ENCODE measurements around the gene PDCD1. TPM values are rescaled to one million over a fixed set of nuclear protein-coding genes. Genes with fewer than 3 reads are reported as not detected.
"Not testable (repeated sequence)": the region's sequence is repeated elsewhere in the genome, so short reads cannot be mapped to it uniquely, and the experiment has no call there.

The PDCD1 gene
- total RNA-seq, 1 donor from 2014 or later, result 7.3 TPM

GRCh38 chr2:241804326-241805229 is 54.1 kb downstream of the PDCD1 start:
- intact Hi-C loops (cut with micrococcal nuclease), result no loop called here

- intact Hi-C loops (cut with micrococcal nuclease), result no loop called here
These were observed 55.0 kb downstream of the PDCD1 start for GRCh38 chr2:241803387-241804325.

- intact Hi-C loops (cut with micrococcal nuclease), result no loop called here
These were observed 56.0 kb downstream of the PDCD1 start for GRCh38 chr2:241802421-241803318.

GRCh38 chr2:241801611-241802420 is 56.9 kb downstream of the PDCD1 start:
- intact Hi-C loops (cut with micrococcal nuclease), result no loop called here

GRCh38 chr2:241800198-241800903 is 58.3 kb downstream of the PDCD1 start:
- intact Hi-C loops (cut with micrococcal nuclease), result not testable (repeated sequence)

Other genes starting within 250 kb of the PDCD1 start
- 31.4 and 34.4 TPM in 2 replicates for gene THAP4, start 221.7 kb downstream of the PDCD1 start, total RNA-seq
- 89.4 and 93.2 TPM in 2 replicates for gene ATG4B, start 221.2 kb downstream of the PDCD1 start, total RNA-seq
- 84.7 and 85.7 TPM in 2 replicates for gene DTYMK, start 172.1 kb downstream of the PDCD1 start, total RNA-seq
- gene ING5, start 156.9 kb downstream of the PDCD1 start, total RNA-seq, result 40.5 and 41.2 TPM in 2 replicates
- gene D2HGDH, start 124.3 kb downstream of the PDCD1 start, total RNA-seq, result 24.3 and 28.3 TPM in 2 replicates
- 0.23 and 0.61 TPM in 2 replicates for gene GAL3ST2, start 82.1 kb downstream of the PDCD1 start, total RNA-seq
- 0.27 and 0.64 TPM in 2 replicates for gene NEU4, start 49.7 kb downstream of the PDCD1 start, total RNA-seq
- gene RTP5, start 10.8 kb upstream of the PDCD1 start, total RNA-seq, result 0.07 and 0.09 TPM in 2 replicates

Data from T-helper 2 cell treated with Interferon-gamma antibody and Interleukin-4, amounts not matched to agents 100 ng/mL and 5 ng/mL, for 36 hours (primary cell).